GM12892 (cell line): ENCODE data around the gene PPP4R2.
"Not testable (repeated sequence)": the region's sequence is repeated elsewhere in the genome, so short reads cannot be mapped to it uniquely, and the experiment has no call there.

Experiments used
- POLR2A ChIP-seq: IDR thresholded peaks from 2 replicates; pipeline ENCODE4 v1.6.1; 2011; ENCODE audit warnings: low read depth, low read length, control low read depth
- TAF1 ChIP-seq: IDR thresholded peaks from 2 replicates; pipeline ENCODE4 v1.6.1; 2011; ENCODE audit warnings: low read depth, mild to moderate bottlenecking, control low read depth, low read length, borderline replicate concordance

DNA sequence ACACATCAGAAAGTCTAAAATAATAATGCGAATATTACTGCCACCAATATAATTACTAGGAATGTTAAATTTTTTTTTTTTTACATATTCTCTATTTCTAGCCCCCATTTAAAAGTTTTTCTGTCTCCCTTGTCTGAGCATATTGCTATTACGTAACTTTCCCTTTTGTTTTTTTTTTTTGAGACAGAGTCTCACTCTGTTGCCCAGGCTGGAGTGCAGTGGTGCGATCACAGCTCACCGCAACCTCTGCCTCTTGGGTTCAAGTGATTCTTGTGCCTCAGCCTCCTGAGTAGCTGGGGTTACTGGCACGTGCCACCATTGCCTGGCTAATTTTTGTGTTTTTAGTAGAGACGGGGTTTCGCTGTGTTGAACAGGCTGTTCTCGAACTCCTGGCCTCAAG is 6.4 kb downstream of the PPP4R2 start:
- TF ChIP-seq POLR2A, TAF1: not testable (repeated sequence)
